Islet of Langerhans (tissue), 1 donor: Measurements from ENCODE around the gene MOSPD3.
A peak's percentile ranks its signal among the peaks of the same experiment; 100 is the strongest.
"Not testable (repeated sequence)": the region's sequence is repeated elsewhere in the genome, so short reads cannot be mapped to it uniquely, and the experiment has no call there.

Experiments
- FAIRE-seq: peaks from one replicate; lab custom pipeline; 2011; peaks lifted over from hg19 to GRCh38; lab: Jason Lieb, UNC

MOSPD3 gene, protein sequence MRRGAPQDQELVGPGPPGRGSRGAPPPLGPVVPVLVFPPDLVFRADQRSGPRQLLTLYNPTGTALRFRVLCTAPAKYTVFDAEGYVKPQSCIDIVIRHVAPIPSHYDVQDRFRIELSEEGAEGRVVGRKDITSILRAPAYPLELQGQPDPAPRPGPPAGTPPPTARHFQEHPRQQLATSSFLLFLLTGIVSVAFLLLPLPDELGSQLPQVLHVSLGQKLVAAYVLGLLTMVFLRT

DNA sequence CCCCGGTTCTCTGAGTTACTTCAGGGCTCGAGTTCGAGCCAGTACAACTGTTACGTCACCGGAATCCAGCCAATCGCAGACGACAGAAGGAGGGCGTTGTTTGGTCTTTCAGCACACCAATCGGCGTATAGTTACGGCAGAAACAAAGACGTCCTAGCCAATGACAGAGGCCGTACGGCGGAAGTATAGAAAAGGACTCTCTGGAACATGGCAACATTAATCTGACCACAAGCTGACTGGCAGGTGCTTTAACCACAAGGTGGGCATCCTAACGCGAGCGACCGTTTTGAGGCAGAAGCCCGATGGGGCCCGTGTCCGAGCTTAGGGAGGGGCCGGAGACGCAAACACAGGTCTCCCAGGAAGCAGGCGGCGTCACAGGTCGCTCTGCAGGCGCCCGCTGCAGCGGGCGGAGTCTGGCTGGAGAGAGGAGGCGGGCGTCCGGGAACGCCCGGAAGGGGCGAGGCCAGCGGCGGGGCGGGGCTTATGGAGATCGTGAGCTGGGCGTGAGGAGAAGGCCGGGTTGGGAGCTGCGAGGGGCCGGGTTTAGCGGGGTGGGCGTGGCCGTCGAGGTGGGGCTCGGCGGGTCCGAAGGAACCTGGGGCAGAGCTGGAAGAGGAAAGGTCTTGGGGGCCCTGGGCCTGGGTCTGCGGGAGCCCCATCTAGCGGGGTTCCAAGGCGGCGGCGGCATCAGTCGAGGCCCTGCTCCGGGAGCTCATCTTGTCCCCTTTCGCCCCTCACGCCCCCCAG, at the start of gene MOSPD3:
MOSPD3 (plus strand) TSS at position 558 of the 747 bp plus-strand sequence. CDS start 252 bp downstream, outside the sequence.
- peak; percentile 99 for FAIRE-seq

DNA sequence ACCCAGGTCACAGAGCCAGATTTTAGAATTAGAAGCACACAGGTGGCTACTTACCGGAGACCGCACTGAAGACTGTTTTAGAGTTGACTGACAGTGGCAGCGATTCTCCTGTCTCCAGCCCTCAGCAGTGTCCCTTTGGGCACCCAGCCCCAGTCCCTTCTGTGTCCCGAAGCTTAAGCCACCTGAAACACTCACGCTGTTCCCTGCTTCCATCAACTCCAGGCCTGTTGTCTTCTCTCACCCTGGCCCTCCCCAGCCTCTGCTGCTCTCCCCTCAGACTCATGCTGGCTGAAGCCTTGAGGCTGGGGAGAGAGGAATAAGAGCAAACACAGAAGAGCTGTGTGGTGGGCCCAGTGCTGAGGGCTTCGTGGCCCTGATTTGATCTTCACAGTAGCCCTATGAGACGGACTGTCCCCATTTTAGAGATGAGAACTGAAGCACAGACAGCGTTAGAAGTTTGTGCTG, 49.2 kb upstream of the MOSPD3 start:
- no peak for FAIRE-seq

DNA sequence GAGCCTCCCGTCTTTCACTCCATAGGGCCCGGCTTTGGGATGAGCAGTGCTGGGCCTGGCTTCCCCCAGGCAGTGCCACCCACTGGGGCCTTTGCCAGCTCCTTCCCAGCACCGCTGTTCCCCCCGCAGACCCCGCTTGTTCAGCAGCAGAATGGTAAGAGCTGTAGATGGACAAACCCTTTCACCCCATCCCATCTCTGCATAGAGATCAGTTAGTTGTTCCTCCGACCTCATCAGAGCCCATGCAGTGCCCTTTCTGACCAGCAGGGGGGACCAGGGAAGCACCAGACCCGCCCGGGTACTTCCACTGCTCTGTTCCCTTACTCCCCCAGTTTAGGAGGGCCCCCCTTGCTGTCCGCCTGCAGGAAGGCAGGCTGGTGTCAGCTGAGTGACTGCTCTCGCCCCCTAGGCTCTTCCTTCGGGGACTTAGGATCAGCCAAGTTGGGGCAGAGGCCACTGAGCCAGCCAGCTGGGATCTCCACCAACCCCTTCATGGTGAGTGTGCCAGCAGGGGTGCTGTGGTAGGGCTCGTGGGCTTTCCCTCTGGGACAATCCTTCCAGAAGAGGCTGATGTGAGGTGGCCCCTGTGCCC, 48.4 kb upstream of the MOSPD3 start:
- FAIRE-seq: no peak

DNA sequence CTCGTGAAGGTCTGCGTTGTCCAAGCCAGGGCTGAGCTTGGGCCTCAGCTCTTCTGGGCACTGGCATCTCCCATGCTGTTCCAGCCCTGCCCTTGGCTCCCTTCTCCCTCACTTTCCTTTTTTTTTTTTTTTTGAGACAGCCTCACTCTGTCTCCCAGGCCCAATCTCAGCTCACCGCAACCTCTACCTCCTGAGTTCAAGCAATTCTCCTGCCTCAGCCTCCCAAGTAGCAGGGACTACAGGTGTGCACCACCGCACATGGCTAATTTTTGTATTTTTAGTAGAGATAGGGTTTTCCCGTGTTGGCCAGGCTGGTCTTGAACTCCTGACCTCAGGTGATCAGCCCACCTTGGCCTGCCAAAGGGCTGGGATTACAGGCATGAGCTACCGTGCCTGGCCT, 47.9 kb upstream of the MOSPD3 start:
- not testable (repeated sequence) for FAIRE-seq

DNA sequence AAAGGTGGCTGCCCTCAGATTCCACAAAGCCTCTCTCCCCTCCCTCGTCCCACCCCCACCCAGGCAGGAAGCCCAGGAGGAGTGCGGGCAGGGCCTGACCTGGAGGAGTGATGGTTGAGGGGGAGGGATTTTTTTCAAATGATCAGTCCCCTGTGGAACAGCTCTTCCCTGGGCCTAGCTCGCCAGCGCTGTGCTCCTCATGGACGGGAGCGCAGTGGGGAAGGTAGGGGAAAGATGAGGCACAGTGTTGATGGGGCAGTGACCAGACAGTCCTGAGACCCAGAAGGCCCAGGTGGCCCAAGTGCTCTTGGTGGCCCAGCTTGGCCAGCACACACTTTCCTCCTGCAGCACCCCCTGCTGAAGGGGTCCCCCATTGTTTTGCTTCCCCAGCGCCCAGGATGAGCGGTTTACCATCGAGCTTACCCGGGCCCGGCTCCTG, 47.2 kb upstream of the MOSPD3 start:
- FAIRE-seq: no peak

DNA sequence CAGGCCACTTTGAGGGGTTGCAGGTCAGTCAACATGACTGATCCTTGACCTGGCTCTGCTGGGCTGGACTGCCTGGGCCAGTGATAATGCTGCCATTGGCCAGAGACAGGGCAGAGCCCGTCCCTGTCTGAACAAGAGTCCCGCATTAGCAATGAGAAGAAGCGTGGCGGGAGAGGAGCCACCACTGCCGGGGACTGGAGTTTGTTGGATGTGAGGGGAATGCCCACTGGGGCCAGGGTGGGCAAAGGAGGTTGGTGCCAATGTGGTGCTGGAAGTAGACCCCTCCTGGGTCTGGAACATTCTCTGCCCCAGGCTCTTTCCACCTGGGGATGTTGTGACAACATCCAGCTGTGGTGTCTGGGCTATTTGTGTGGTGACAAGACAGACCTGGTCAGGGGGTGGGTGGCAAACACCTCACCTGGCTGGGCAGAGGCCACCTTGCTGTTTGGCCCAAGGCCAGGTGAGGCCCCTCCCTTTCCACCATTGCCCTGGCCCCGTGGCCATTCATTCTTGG, 46.3 kb upstream of the MOSPD3 start:
- FAIRE-seq: no peak

DNA sequence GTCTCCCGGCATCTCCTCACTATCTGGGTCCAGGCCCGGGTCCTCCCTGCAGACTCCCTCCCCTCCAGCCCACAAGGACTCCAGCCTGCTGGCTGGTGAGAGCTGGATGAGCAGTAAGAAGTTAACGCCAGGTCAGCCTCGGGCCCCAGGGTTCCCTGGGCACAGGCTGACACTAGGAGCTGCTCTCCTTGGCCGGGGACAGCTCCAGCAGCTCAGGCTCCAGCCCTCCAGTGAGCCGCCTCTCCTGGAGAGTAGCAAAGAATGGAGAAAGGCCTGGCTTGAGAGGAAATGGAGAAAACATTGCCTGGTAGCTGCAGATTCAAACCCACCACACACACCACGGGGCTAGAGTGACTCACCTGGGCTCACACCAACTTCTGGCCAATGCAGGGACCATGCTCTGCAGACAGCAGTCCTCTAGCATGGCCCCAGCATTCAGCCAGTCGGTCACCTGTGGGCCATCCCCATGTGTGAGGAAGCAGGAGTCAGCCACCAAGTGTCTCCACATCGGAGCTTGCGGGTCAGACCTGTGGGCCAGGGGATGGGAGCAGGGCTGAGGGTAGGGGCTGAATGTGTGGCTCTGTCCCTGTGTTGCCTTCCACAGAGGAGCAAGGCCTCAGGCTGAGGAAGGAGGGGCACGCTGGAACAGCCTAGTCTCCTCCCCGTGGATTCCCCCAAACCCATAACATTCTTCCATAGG, 45.2 kb upstream of the MOSPD3 start:
- FAIRE-seq: no peak

DNA sequence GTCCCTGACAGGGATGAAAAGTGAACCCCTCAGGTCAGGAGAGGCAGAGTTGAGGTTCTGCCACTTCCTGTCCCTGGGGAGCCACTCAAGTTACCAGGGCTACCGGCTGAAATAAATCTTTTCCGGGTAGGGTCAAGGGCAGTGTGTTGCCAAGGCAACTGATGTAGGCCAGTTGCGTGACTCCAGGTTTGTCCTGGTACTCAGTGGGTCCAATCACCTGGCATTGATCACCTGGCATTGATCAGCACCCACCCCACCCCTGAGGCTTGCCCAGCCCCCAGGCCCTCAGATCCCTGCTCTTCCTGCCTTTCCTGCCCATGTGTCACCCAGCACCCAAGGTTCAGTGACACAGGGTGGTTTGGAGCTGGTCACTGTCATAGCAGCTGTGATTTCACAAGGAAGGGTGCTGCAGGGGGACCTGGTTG, 44.6 kb upstream of the MOSPD3 start:
- FAIRE-seq: no peak

DNA sequence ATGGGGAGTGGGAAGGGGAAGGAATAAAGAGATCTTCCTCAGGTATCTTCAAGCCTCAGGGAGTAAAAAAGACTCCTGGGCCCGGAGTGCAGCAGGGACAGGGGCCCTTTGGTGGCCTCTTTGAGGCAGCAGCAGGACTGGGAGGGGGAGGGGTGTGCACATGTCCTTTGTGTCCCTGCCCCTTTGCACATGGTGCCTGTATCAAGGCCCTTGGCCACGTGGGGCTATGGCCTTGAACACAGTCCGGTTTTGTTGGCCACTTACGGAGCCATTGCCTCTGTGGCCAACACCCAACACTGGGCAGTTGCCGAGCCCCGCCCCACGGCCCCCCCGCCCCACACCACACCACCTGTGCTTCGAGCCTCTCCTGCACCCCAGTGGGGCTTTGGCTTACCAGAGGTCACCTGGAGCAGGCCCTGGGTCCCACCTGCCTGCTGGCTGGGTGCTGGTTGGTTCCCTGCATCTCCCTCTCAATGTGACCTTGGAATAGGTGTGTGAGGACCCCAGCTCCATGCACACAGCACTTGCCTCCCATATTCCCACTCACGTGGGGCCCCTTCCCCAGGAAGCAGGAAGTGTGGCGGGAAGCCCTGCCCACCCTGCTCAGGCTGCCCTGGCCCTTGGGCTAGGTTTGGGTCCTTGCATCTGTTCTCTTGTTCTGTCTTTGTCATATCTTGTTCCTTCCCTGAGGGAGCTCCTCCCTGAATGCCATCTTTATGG, 44.0 kb upstream of the MOSPD3 start:
- no peak for FAIRE-seq

DNA sequence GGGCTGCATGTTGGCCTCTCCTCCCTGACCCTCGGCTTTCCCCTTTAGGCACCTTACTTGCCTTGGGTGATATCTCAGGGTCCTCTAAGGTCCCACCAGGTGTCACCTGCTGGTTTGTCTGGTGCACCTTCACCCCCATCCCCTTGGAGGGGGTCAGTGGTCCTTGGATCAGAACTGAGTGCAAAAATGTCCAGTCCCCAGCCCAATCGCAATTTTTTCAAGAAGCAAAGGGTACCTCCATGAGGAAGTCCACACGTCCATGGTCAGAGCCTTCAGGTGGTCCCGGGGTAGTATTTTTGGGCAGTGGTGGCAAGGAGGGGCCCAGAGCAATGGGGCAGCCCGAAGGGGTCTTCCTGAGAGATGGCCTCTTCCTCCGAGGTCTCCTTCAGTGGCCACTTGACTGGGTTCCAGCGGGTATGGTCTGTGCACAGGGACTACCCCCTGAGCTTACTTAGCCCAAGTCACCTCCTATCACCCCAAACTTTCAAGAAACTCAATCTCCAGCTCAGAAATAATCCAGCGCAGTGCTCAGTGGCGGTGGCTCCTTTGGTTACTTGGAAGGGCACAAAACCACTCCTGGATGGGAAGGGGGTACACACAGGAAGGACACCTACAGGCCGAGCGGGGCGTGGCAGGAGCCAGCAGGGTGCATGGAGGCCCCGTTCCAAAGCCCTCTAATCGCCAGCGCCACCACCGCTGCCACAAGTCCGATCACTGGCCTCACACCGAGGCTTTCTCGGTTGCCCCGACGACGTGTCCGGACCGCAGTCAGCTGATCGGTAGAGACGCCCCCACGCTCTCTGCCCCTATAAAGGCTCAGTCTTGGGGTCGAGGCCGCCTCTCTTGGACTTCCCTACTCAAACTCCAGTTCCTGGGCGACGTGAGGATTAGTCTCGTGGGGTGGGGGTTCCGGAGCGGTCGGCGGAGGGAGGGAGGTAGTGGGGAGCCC, 43.2 kb upstream of the MOSPD3 start:
- FAIRE-seq: no peak

DNA sequence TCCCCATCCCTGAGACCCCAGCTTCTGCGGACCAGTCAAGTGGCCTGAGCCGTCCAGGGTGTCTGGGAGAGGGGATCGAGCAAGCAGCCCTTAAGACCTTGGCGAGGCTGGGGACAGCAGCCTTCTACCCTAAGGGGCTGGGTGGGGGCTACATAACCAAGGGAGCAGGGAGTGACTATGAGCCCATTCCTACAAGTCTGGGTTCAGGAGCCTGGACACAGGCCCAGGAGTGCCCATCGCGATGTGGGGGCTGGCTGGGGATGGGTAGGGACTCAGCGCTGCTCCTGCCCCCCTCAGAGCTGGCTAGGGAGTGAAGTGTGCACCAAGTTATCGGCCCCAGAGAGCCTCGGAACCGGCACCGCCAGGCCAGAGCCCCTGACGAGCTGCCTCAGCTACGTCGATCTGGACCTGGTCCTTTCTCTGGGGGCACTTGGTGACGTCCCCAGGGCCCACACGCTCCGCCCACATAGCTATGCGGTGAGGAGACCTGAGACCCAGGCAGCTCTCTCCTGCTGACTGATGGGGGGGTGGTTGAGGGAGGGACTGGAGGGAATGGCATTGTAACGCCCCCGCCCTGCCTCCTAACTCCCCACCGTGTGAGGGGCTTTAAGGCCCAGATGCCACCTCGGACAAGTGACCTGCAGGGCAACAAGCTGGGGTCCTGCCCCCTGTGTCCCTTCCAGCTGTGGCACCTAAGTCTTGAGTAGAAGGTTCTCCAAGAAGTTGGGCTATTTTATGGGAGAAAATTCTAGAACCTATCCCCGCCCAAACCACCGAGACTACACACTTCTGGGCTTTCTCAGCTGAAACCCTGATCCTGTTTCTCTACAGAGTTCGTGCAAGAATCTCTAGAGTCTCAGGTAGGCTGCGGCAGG, 41.1 kb upstream of the MOSPD3 start:
- no peak for FAIRE-seq

DNA sequence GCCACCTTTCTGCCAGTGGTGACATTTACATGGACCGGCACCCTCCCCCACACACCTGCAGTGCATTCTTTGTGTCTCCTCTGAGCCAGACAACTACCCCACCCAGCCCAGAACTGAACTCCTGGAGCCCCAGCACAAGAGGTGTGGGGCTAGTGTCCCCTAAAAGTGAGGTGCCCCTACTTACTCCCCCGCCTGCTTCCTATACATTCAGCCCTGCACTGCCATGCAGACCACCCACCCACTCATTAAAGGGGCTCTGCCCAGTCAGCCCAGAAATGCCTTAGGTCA, 40.6 kb upstream of the MOSPD3 start:
- FAIRE-seq: no peak

DNA sequence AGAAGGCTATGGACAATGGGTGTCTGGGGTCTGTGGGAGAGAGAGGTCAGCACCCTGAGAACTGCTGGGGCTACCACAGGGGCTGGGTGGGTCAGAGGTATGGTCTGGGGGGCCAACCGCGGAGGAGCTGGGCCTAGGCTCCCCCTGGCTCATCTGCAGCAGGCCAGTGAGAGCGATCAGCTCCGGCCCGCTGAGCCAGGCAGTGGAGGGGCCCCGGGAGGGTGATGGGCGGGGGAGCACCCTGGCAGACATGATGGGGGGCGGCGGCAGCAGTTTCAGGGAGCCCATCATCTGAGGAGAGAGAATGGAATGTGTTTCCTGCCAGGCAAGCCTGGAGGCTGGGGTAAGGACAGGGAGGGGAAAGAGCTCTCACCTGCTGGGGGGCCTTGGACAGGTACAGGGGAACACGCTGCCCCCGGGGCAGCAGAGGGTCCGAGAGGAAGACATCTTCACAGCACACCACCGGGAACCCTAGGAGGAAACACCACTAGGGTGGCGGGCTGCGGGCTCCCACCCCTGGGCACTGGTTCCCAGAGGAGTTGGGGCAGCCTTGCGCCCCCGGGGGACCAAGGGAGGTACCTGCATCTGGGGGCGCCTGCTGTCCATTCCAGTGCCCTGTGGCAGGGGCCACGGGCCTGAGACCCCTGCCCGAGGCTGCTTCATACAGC, 39.9 kb upstream of the MOSPD3 start:
- FAIRE-seq: no peak

DNA sequence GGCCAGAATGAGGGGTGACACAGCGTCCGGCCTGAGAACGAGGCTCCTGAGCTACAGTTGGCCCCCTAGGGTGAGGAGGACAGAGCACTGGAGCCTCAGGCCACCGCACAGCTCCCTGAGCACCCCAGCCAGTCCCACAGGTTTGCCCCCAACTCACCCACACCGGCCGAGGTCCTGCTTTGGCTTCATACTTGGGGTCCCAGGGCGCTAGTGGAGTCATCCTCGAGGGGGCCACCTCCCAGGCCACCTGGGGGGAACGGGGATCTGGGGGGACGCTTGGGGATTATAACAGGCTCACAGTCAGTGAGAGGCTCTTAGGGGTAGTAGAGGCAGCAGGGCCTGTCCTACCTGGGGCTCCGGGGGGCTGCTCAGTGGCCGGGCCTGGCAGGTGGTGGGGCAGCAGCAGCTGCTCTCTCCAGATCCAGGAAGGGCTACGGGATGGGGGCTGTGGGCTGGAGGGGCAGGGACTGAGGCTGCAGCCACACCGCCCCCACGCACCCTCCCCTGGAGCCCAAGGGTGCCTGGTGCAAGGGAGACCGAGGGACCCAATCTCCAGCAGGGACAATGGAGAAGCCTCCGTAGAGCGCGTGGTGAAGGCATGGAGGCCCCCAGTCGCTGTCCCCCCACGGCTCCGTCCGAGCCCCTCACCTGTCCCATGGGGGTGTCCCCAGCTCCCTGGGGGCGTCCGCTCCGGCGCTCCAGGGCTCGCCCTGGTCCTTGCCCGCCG, 39.2 kb upstream of the MOSPD3 start:
- FAIRE-seq: no peak

DNA sequence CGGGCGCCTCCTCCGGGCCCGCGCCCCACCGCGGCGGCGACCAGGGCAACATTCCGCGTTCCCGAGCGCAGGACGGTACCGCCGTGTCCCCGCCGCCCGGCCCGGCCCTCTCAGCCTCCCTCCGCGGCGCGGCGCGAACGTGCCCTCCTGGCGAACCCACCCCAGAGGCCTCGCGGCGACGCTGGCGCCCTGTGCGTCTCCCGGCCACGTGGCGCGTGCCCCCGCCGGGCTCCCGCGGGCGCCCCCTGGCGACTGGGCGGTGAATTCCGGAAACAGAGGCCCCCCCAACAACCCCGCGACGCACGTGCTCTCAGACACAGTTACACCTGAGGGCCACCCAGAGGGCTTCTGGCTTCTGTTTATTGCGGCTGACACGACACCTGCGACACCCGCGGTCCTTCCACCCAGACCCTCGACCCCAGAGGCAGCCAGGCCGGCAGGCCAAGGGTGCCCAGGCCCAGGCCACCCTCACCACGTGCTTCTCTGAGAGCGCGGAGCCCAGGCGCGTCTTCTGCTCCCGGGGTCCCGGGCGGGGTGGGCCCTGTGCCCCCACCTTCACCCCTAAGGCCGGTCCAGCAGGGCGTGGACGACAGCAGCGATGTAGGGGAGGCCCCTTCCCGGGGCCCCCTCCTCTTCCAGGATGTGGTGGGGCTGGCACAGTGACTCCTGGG, 38.5 kb upstream of the MOSPD3 start, which contains the start of gene SAP25:
SAP25 (minus strand) TSS at position 210 of the 671 bp plus-strand sequence; CDS start at position 52, 158 bp downstream.
- FAIRE-seq: no peak

DNA sequence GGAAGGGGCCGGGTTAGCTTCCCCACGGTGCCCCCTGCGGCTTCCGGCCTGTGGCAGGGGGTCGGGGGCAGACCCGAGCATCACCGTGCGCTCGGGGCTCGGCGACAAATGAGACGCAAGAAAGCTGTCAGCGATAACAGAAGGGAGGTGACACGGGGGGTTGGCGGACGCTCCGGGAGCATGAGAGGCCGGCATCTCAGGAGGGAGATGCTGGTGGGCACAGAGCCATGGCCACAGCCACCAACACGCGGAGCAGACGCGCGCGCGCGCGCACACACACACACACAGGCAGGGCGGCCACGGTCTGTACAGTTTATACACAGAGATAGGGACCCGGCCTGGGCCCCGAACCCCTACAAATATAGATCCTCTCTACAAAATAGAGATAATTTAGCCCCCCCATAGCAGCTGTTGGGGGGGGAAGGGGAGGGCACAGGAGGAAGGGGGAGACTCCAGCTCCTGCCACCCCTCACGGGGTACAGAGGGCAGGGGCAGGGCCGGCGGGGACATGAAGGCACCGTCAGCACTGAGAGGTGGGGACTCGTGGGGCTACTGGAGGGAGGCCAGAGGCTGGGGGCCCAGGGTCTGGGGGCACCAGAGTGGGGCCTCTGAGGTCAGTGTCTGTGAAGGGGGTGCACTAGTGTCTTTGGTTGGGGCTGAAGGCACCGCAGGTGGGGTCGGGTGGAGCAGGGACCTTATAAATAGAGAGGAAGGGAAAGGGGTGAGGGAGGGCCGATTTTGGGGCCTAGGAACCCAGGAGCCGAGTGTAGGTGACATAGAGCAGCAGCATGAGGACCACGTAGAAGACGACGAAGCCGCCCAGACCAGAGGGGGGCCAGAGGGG, 37.8 kb upstream of the MOSPD3 start:
- no peak for FAIRE-seq

DNA sequence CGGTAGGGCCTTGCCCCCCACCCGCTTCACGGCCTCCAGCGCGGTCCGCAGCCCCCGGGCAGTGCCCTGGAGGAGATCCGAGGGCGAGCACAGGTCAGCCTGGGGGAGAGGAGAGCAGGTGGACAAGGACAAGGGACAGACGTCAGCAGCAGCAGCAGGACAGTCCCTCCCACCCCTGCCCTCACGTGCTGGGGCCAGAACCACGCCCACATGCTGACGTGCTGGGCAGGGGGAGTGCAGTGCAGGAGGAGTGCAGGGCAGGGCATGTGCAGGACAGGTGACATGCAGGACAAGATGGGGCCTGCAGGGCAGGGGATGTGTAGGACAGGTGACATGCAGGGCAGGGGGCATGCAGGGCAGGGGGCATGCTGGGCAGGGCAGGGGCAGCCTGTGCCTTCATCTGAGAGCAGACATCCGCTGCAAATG, 37.1 kb upstream of the MOSPD3 start:
- no peak for FAIRE-seq
